Measurements from ENCODE around the gene ODF4. TPM values are rescaled to one million over a fixed set of nuclear protein-coding genes. Genes with fewer than 3 reads are reported as not detected.
"Not testable (repeated sequence)": the region's sequence is repeated elsewhere in the genome, so short reads cannot be mapped to it uniquely, and the experiment has no call there.

ODF4 gene
- polyA plus RNA-seq, 5 donors, result not detected

DNA sequence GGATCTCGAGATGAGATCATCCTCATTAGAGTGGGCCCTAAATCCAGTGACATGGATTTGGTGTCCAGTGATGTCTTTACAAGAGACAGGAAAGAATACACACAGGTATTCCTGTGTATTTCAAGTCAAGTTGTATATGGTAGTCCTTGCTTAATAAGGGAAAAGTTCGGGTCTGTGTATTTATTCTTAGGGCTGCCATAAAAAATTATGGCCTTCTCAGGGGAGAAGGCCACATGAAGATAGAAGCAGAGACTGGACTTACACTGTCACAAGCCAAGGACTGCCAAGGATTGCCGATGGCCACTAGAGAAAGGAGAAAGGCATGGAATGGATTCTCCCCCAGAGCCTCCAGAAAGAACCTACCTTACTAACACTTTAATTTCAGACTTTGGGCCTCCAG is 28.6 kb downstream of the ODF4 start:
- DNase-seq, result no peak

DNA sequence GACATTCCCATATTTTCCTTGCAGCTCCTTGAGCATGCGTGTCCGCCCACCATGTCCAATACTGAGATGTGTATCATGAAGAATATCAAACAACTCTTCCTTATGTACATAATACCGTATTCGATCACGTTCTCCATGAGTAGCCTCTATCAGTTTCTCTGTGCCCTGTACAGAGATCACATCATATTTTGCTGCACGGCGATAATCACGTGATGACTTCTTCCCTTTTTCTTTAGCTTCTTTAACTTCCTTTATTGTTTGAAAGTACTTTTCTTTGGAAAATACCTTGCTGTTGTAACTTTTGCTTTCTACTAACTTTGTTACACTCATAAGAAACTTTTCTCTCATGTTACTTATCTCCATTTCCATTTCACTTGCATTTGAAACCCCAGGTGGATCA is 30.3 kb downstream of the ODF4 start:
- DNase-seq, result no peak

GRCh38 chr17:8371786-8372185 is 32.1 kb downstream of the ODF4 start:
- no peak for DNase-seq

- no peak for DNase-seq
These were observed 32.8 kb downstream of the ODF4 start for GRCh38 chr17:8372422-8372821.

- DNase-seq, result not testable (repeated sequence)
These were observed 34.2 kb downstream of the ODF4 start for GRCh38 chr17:8373856-8374255.

- DNase-seq, result peak in 1 of 2 donors; percentile 18
These were observed 36.2 kb downstream of the ODF4 start for GRCh38 chr17:8375738-8376259.

GRCh38 chr17:8376271-8377067 is 36.8 kb downstream of the ODF4 start, which contains the start of gene KRABD2:
Gene KRABD2 (minus strand): TSS chr17:8376704.
- peak; percentile 84 to 86 for DNase-seq

DNA sequence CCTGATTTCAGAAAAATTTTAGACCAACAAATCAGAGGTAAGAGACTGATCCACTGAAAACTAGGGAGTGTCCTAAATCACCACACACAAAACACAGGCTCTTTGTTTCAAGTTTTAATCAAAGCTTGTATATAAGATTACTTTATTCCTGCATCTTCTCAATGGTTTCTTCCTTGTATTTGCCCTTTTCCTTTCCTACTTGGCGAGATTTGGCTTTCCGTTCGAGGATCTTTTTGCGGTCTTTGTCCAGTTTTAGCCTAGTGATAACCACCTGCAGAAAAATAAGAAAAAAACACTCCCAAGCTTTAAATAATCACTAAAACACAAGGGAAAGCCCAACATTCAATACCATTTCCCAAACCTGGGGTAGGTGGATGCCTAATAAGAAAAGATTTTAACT is 37.8 kb downstream of the ODF4 start:
- DNase-seq, result no peak

GRCh38 chr17:8378117-8378516 is 38.5 kb downstream of the ODF4 start:
- not testable (repeated sequence) for DNase-seq

- DNase-seq, result no peak
These were observed 40.4 kb downstream of the ODF4 start for GRCh38 chr17:8380049-8380448.

- no peak for DNase-seq
These were observed 42.6 kb downstream of the ODF4 start for GRCh38 chr17:8382052-8382879.

GRCh38 chr17:8382880-8383142 is 43.2 kb downstream of the ODF4 start:
- no peak for DNase-seq

DNA sequence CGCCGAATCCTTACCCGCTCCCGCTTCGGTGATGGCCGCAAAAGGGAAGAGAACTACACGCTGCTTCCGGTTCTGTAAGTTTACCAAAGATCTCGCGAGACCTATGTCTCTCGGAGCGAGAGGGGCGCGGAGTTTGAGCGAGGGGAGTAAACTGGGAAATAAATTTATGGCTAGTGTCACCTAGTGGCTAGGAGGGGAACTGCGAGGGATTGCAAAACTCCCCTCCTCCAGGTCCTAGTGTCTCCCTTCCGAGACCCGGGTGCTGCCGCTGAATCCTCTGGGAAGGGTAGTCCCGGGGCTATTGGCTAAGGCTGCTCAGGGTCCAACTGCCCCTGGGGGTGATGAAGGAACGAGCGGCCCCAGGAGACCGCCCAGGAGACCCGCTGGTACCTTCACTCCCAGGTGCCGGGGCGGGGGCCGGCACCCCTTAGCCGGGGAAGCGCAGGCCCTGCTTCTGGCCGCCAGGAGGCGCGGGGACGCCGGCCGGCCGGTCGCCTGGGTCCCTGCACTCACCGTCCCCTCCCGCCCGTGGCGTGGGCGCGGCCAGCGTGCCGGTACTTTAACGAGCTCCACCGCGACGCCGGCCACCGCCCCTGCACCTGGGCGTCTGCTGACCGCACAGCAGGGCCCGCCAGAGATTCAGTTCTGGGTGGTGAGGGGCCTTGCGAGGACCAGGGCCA is 43.6 kb downstream of the ODF4 start, which contains the start of gene RPL26:
TSS of gene RPL26 (minus strand) at position 51 of the 680 bp plus-strand sequence. CDS start 883 bp downstream, outside the sequence.
- DNase-seq, result peak; percentile 94 to 97

DNA sequence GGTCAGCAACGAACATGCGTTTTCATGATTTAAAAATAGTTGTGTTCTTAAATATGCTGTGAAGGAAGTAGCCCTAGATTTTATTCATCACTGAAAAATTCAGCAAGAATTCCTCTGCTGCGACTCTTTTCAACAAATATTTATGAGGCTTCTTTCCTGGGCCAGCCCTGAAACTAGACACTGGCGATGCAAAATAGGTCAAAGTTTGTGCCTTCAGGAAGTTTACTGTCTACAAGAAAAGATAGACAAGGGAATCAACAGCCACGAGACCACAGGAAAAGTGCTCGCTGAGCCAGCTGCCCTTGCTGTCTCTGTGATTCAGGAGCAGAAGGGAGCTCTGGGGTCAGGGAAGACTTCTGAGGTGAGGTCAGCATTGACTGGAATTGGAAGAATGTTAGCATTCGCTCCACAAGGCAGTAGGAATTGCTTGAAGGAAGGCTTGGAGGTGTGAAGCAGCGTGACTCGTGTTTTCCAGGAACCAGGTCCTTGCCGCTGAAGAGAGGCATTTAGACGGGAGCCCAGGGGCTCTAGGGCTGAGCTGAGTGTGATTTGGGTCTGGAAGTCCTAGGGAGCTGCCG is 45.2 kb downstream of the ODF4 start:
- no peak for DNase-seq

DNA sequence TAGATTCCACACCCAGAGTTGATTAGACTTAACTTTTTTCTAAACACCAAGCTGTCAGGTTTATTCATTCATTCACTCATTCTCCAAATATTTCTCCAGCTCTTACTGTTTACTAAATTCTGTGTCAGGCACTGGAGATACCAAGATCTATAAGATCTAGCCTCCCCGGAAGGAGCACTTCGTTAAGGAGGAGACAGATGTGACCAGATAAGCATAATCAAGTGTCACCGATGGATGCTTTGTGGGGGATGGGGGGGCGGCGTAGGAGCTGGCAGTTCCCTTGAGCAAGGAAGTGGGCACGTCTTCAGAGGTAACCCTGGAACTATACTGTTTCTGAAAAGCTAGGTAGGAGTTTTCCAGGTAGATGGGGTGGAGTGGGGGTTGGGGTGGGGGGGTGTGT is 47.2 kb downstream of the ODF4 start:
- no peak for DNase-seq

- no peak for DNase-seq
These were observed 48.4 kb downstream of the ODF4 start for GRCh38 chr17:8387914-8388651.

DNA sequence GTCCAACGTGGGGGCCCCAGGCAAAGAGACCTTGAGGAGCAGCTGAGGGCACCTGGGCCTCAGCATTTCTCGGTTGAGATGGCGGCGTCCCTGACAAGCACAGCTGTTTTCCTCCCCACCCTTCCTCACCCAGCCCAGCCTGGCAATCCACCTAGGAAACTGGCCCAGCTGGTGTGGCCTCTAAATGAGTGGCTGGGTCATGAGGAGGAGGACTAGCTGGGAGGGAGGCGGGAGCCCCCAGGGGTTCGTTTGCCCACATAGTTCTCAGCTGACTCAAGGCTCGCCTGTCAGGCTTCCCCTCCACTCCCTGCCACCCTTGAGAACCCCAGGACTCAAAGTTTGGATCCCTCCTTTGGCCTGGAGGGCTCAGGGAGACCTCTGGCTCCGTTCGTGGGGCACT is 52.1 kb downstream of the ODF4 start:
- DNase-seq, result no peak

DNA sequence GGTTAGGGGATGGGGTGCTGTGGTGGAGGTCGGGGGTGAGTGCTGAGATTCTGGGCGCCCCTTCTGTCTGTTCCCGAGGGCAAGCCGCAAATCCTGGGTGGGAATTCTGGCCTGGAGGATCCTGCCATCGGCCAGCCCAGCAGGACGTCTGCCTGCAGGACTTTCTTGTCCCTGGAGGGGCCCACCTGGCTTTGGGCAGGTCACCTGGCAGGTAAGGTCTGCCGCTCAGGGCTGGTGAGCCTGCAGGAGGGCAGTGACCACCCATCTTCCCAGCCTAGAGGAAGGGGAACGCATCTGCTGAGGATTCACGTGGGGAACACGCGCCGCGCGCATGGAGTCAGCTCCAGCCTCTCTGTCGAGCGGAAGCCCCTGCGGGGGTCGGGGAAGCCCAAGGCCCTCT is 52.6 kb downstream of the ODF4 start:
- DNase-seq, result no peak

GRCh38 chr17:8392674-8393469 is 53.2 kb downstream of the ODF4 start:
- no peak for DNase-seq

All from right lung (tissue), 5 donors.